BLaER1 treated with 17β-estradiol and CSF1 and Interleukin-3, amounts not matched to agents 10 nM and 100 nM (cell line): ENCODE results near the gene DNAI7.

Experiments used
- H3K27ac ChIP-seq, 11 experiments: shearing (Covaris generic); formaldehyde crosslinking; 2 replicates each; pipeline ENCODE4 v1.8.1; 2022
- H3K27me3 ChIP-seq, 11 experiments: shearing (Covaris generic); formaldehyde crosslinking; 2 replicates each; pipeline ENCODE4 v1.8.1; 2022
- H3K36me3 ChIP-seq, 11 experiments: shearing (Covaris generic); formaldehyde crosslinking; 2 replicates each; pipeline ENCODE4 v1.8.1; 2022
- H3K4me1 ChIP-seq, 10 experiments: shearing (Covaris generic); formaldehyde crosslinking; 2 replicates each; pipeline ENCODE4 v1.8.1; 2022
- H3K4me2 ChIP-seq, 11 experiments: shearing (Covaris generic); formaldehyde crosslinking; 2 replicates each; pipeline ENCODE4 v1.8.1; 2022
- H3K4me3 ChIP-seq, 10 experiments: shearing (Covaris generic); formaldehyde crosslinking; 2 replicates each; pipeline ENCODE4 v1.8.1; 2022
- H3K9ac ChIP-seq, 11 experiments: shearing (Covaris generic); formaldehyde crosslinking; 2 replicates each; pipeline ENCODE4 v1.8.1; 2022
- H3K9me3 ChIP-seq, 11 experiments: shearing (Covaris generic); formaldehyde crosslinking; replicated peaks in 1 of 11; 2 replicates each; pipeline ENCODE4 v1.8.1; 2022
- H4K20me1 ChIP-seq, 11 experiments: shearing (Covaris generic); formaldehyde crosslinking; 2 replicates each; pipeline ENCODE4 v1.8.1; 2022
- Cebpa-rat ChIP-seq, 11 experiments: shearing (Covaris generic); IDR thresholded peaks; 2 replicates each; pipeline ENCODE4 v1.8.1; 2022

DNAI7 gene

DNA sequence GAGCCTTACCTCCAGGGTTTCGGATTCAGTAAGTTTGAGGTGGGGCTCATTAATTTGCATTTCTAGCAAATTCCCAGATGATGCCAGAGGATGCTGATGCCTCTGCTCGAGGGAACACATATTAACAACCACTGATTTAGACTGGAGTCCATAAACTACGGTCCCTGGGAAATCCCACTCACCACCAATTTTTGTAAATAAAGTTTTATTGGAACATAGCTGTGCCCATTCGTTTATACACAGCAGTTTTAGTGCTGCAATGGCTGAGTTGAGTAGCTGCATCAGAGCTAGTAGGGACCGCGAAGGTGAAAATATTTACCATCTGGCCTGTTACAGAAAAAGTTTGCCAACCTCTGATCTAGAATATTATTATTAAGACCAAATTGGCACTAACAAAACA lies 73.8 kb downstream of the DNAI7 start:
- no peak overlapping the region for H3K4me2 ChIP-seq
- no peaks in the 10 kb centered on the region for H3K36me3 ChIP-seq
- no peaks in the 10 kb centered on the region for H3K27me3 ChIP-seq
- H3K9me3 ChIP-seq, result 0 out of 22 replicates have a peak, but pooled peaks cover 0 to 4% (median 0%) of the 10 kb centered on the region in 11 experiments
- no peak overlapping the region for H3K27ac ChIP-seq
- TF ChIP-seq Cebpa-rat (IDR thresholded peaks at IDR 0.05), result no peak
- no peaks in the 10 kb centered on the region for H3K4me1 ChIP-seq
- H4K20me1 ChIP-seq, result no peaks in the 10 kb centered on the region
- no peak overlapping the region for H3K4me3 ChIP-seq
- no peak overlapping the region for H3K9ac ChIP-seq

DNA sequence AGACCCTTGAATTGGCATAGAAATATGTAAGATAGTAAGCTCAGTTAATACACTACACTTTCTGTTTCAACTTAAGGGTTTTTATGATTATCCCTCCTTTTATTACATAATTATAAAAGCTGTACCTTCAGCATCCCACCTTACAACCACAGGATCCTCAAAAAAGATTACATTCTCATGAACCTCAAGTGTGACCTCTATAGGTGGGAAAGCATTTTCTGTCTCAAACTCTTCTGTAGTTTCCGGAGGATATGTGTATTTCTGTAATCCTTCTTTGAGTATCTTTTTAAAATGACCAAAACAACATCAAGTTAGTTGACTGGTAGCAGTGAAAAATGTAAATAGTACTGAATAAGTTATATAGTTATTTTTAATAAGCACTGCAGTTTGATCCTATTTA lies 75.9 kb downstream of the DNAI7 start:
- no peaks in the 10 kb centered on the region for H3K36me3 ChIP-seq
- no peak overlapping the region for H3K4me2 ChIP-seq
- no peak overlapping the region for H3K27ac ChIP-seq
- no peaks in the 10 kb centered on the region for H3K27me3 ChIP-seq
- TF ChIP-seq Cebpa-rat (IDR thresholded peaks at IDR 0.05), result no peak
- H3K4me1 ChIP-seq, result 0 out of 20 replicates have a peak, but pooled peaks cover 0 to 5% (median 0%) of the 10 kb centered on the region in 10 experiments
- H3K9ac ChIP-seq, result no peak overlapping the region
- no peaks in the 10 kb centered on the region for H4K20me1 ChIP-seq
- H3K9me3 ChIP-seq, result no peaks in the 10 kb centered on the region
- no peak overlapping the region for H3K4me3 ChIP-seq

DNA sequence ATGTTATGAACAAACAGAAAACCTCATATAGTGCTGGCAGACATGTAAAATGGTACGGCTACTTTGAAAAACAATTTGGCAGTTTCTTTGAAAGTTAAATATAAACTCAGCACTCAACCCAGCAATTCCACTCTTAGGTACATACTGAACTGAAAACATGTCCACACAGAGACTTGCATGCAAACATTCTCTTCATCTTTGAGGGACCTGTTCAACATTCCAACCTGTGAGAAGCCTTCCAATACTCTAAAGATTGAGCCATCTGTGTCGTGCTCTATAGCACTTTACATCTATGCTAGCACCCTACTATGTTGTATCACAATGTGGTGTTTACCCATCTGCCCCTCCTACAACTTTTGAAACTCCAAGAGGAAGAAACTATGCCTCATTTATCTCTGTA lies 79.3 kb downstream of the DNAI7 start:
- H3K36me3 ChIP-seq, result peaks cover 0 to 2% (median 0%) of the 10 kb centered on the region in 11 experiments; a peak in 6 of 22 replicates
- TF ChIP-seq Cebpa-rat (IDR thresholded peaks at IDR 0.05), result no peak
- H3K9ac ChIP-seq, result no peak overlapping the region
- 0 out of 20 replicates have a peak, but pooled peaks cover 0 to 5% (median 0%) of the 10 kb centered on the region in 10 experiments for H3K4me1 ChIP-seq
- H3K27me3 ChIP-seq, result no peaks in the 10 kb centered on the region
- no peaks in the 10 kb centered on the region for H3K9me3 ChIP-seq
- no peak overlapping the region for H3K27ac ChIP-seq
- H3K4me2 ChIP-seq, result peak overlapping the region in 1 of 11 experiments; percentile 4; a peak in 1 of 22 replicates
- H4K20me1 ChIP-seq, result peaks cover 0 to 7% (median 0%) of the 10 kb centered on the region in 11 experiments; a peak in 2 of 22 replicates
- H3K4me3 ChIP-seq, result no peak overlapping the region

DNA sequence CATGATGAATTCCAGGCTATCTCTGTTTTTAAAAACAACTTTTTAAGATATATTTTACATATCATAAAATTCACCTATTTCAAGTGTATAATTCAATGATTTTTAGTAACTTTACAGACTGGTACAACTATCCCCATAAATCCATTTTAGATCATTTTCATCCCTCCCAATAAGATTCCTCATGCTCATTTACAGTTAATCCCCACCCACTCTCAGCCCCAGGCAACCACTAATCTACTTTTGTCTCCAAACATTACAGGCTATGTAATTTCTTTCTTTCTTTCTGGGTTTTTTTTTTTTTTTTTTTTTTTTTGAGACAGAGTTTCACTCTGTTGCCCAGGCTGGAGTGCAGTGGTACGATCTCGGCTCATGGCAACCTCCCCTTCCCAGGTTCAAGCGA lies 81.3 kb downstream of the DNAI7 start:
- no peaks in the 10 kb centered on the region for H3K9me3 ChIP-seq
- H3K4me1 ChIP-seq, result peaks cover 0 to 6% (median 0%) of the 10 kb centered on the region in 10 experiments; a peak in 7 of 20 replicates
- peaks cover 11 to 22% (median 20%) of the 10 kb centered on the region in 11 experiments for H3K36me3 ChIP-seq
- H3K4me2 ChIP-seq, result no peak overlapping the region
- H4K20me1 ChIP-seq, result peaks cover 0 to 27% (median 0%) of the 10 kb centered on the region in 11 experiments; a peak in 2 of 22 replicates
- no peaks in the 10 kb centered on the region for H3K27me3 ChIP-seq
- no peak for TF ChIP-seq Cebpa-rat (IDR thresholded peaks at IDR 0.05)
- H3K4me3 ChIP-seq, result no peak overlapping the region
- H3K9ac ChIP-seq, result no peak overlapping the region
- H3K27ac ChIP-seq, result no peak overlapping the region

DNA sequence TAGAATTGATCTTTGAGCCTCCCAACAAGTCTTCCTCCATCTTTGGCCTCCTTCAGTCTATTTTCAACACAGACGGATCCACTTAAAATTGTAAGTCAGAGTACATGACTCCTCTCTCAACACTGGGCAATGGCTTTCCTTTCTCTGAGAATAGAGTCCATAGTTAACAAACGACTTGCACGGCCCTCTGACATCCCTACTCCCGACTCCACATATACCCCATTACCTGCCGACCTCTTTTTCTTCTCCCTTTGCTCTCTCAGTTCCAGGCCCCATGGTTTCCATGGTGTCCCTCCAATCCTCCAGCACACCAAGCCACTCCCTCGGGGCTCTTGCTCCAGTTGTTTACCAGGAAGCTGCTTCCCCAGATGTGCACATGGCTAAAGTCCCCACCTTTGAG lies 84.7 kb downstream of the DNAI7 start:
- Histone ChIP-seq H3K27me3 (no peaks in the 10 kb centered on the region), H4K20me1 (peaks cover 0 to 56% (median 0%) of the 10 kb centered on the region in 11 experiments; a peak in 5 of 22 replicates), H3K27ac (peak overlapping the region in 2 of 11 experiments; percentile 3 to 17; a peak in 1 of 22 replicates), H3K4me3 (no peak overlapping the region), H3K9ac (no peak overlapping the region), H3K4me2 (no peak overlapping the region), H3K4me1 (peaks cover 0 to 23% (median 7%) of the 10 kb centered on the region in 10 experiments; a peak in 13 of 20 replicates), H3K36me3 (peaks cover 39 to 52% (median 44%) of the 10 kb centered on the region in 11 experiments), H3K9me3 (no peaks in the 10 kb centered on the region)
- no peak for TF ChIP-seq Cebpa-rat (IDR thresholded peaks at IDR 0.05)

DNA sequence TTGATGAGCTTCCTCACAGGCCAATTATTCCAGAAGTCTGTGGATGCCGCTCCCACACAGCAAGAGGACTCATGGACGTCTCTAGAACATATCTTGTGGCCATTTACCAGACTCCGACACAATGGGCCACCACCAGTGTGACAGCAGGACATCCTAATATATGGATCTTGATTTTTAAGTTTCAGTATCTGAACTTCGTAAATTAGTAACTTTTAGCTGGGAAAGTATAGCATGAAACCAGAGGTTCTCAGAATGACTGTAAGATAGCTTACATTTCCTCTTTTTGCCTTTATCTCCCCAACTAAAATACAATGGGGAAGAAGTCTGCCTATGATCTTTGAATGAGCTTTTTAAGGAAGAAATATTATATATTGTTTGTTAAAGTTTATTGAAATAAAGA lies 87.0 kb downstream of the DNAI7 start:
- Histone ChIP-seq H3K4me3 (no peak overlapping the region), H4K20me1 (peaks cover 0 to 79% (median 0%) of the 10 kb centered on the region in 11 experiments; a peak in 5 of 22 replicates), H3K9me3 (no peaks in the 10 kb centered on the region), H3K9ac (no peak overlapping the region), H3K4me1 (peaks cover 0 to 23% (median 7%) of the 10 kb centered on the region in 10 experiments; a peak in 13 of 20 replicates), H3K27me3 (no peaks in the 10 kb centered on the region), H3K4me2 (peak overlapping the region in 4 of 11 experiments; percentile 3 to 72 (median 46); a peak in 5 of 22 replicates), H3K36me3 (peaks cover 60 to 75% (median 68%) of the 10 kb centered on the region in 11 experiments), H3K27ac (peak overlapping the region in 8 of 11 experiments; percentile 1 to 54 (median 20); a peak in 6 of 22 replicates)
- no peak for TF ChIP-seq Cebpa-rat (IDR thresholded peaks at IDR 0.05)

DNA sequence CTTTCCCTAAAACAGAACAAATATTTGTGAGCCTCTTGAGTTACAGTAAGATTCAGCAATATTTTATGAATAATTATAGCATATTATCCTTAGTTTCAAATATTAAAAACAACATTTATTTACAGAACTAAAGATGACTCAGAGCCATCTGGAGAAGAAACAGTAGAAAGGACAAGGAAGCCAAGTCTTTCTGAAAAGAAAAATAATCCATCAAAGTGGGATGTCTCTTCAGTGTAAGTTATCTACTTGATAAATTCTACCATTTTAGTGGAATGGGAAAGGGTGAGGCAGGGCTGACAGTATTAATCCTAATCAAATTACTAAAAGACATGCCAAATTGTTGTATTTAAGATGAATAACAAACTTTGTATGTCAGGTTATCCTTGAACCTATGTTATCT lies 88.1 kb downstream of the DNAI7 start:
- no peak for TF ChIP-seq Cebpa-rat (IDR thresholded peaks at IDR 0.05)
- no peak overlapping the region for H3K4me3 ChIP-seq
- H3K9me3 ChIP-seq, result no peaks in the 10 kb centered on the region
- peak overlapping the region in 2 of 11 experiments; percentile 66 to 72; a peak in 2 of 22 replicates for H3K4me2 ChIP-seq
- no peaks in the 10 kb centered on the region for H3K27me3 ChIP-seq
- H3K4me1 ChIP-seq, result peaks cover 0 to 23% (median 8%) of the 10 kb centered on the region in 10 experiments; a peak in 14 of 20 replicates
- no peak overlapping the region; a peak in 2 of 22 replicates for H3K27ac ChIP-seq
- H3K36me3 ChIP-seq, result peaks cover 71 to 86% (median 79%) of the 10 kb centered on the region in 11 experiments
- H3K9ac ChIP-seq, result no peak overlapping the region
- H4K20me1 ChIP-seq, result peaks cover 0 to 90% (median 0%) of the 10 kb centered on the region in 11 experiments; a peak in 5 of 22 replicates

DNA sequence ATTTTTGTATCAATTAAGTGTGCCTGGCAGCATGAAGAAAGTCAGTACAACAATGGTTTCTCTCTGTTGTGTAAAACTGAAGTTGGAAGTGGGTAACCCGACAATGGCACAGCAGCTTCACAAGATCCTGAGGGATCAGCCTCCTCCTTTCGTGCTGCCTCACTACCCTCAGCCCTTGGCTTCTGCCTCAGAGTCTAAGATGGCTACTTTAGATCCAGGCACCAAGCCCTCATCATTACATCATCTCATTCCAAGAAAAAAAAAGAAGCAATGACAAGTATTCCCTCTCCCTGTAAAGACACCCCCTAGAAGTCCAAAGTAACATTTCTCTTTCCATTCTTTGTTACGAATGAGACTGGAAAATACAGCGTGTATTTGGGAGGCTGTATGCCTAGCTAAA lies 92.6 kb downstream of the DNAI7 start:
- H3K27me3 ChIP-seq, result no peaks in the 10 kb centered on the region
- H3K27ac ChIP-seq, result peak overlapping the region in 6 of 11 experiments; percentile 8 to 78 (median 30); a peak in 9 of 22 replicates
- no peak overlapping the region for H3K4me2 ChIP-seq
- no peak for TF ChIP-seq Cebpa-rat (IDR thresholded peaks at IDR 0.05)
- H3K4me3 ChIP-seq, result no peak overlapping the region
- H3K36me3 ChIP-seq, result peaks cover 74 to 96% (median 94%) of the 10 kb centered on the region in 11 experiments
- H3K9me3 ChIP-seq, result no peaks in the 10 kb centered on the region
- peaks cover 21 to 47% (median 36%) of the 10 kb centered on the region in 10 experiments for H3K4me1 ChIP-seq
- peaks cover 0 to 95% (median 0%) of the 10 kb centered on the region in 11 experiments; a peak in 5 of 22 replicates for H4K20me1 ChIP-seq
- H3K9ac ChIP-seq, result no peak overlapping the region; a peak in 1 of 22 replicates

DNA sequence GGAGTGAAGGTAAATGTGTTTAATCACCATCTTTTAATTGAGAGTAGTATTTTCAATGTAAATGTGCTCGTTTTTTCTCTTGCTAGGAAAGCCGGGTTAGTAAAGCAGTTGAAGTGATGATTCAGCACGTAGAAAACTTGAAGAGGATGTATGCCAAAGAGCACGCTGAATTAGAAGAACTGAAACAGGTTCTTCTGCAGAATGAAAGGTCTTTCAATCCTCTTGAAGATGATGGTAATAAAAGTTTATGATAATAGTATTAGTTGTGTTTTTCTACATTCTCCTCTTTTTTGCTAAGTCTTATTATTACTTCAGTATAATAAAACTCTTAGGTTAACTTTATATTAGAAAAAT lies 93.9 kb downstream of the DNAI7 start:
- peaks cover 76 to 100% (median 97%) of the 10 kb centered on the region in 11 experiments for H3K36me3 ChIP-seq
- peaks cover 0 to 99% (median 0%) of the 10 kb centered on the region in 11 experiments; a peak in 5 of 22 replicates for H4K20me1 ChIP-seq
- peak overlapping the region in 4 of 11 experiments; percentile 6 to 58 (median 8); a peak in 2 of 22 replicates for H3K9ac ChIP-seq
- TF ChIP-seq Cebpa-rat (IDR thresholded peaks at IDR 0.05), result no peak
- H3K4me2 ChIP-seq, result peak overlapping the region in 8 of 11 experiments; percentile 36 to 74 (median 62); a peak in 14 of 22 replicates
- peaks cover 21 to 44% (median 31%) of the 10 kb centered on the region in 10 experiments for H3K4me1 ChIP-seq
- H3K9me3 ChIP-seq, result no peaks in the 10 kb centered on the region
- no peak overlapping the region for H3K4me3 ChIP-seq
- H3K27ac ChIP-seq, result peak overlapping the region in 10 of 11 experiments; percentile 17 to 78 (median 62); a peak in 17 of 22 replicates
- H3K27me3 ChIP-seq, result no peaks in the 10 kb centered on the region
